Measurements from ENCODE around the gene AQR. TPM values are rescaled to one million over a fixed set of nuclear protein-coding genes. Genes with fewer than 3 reads are reported as not detected.

Gene AQR
- total and polyA plus RNA-seq, 2 of the 4 experiments (the other 2 are of a cell fraction): 17.9 to 29.6 TPM

DNA sequence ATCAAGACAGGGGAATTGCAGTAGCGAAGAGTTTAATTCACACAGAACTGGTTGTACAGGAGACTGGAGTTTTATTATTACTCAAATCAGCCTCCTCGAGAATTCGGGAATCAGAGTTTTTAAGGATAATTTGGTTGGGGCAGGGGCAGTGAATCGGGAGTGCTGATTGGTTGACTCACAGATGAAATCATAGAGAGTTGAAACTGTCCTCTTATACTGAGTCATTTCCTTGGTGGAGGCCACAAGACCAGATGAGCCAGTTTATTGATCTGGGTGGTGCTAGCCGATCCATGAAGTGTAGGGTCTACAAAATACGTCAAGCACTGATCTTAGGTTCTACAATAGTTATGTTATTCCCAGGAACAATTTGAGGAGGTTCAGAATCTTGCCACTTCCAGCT is 23.9 kb upstream of the AQR start:
- H2BK5ac ChIP-seq (ENCODE audit: low read depth, low read length, poor library complexity, severe bottlenecking): no peak overlapping the region
- H3K9ac ChIP-seq (ENCODE audit: low read depth, low read length): no peak overlapping the region
- H3K56ac ChIP-seq (ENCODE audit: extremely low read depth, insufficient read depth, low read length): no peak overlapping the region
- ATAC-seq (ENCODE audit: low read depth): no peak
- intact Hi-C loops (cut with micrococcal nuclease): no loop called here
- H4K5ac ChIP-seq (ENCODE audit: low read depth, low read length): no peak overlapping the region
- no peaks in the 10 kb centered on the region for H4K20me1 ChIP-seq (ENCODE audit: insufficient read depth, low read length)
- H3K23ac ChIP-seq (ENCODE audit: low read depth, low read length): no peak overlapping the region
- ChIA-PET CTCF (interaction anchor here (0.5 to 1.5 kb wide), 2 partner anchors 17 to 25 kb away, joined by 3 to 4 read pairs; no protein-coding TSS in a partner anchor), POLR2A (ENCODE audit: unreplicated experiment) (no interaction called here)
- BruUV-seq (replicated peaks): no TSS peak
- no peak overlapping the region for H3K4ac ChIP-seq (ENCODE audit: low read depth, low read length)
- H2AK9ac ChIP-seq (replicated peaks; ENCODE audit: low read depth, low read length, poor library complexity): no peak overlapping the region
- H2BK120ac ChIP-seq (ENCODE audit: low read depth, low read length): no peak overlapping the region
- no peak overlapping the region for H2BK15ac ChIP-seq (ENCODE audit: low read depth, low read length)
- H3K9me3 ChIP-seq (ENCODE audit: control insufficient read depth, insufficient read depth, low read length): no peaks in the 10 kb centered on the region
- no peaks in the 10 kb centered on the region for H3K9me1 ChIP-seq (ENCODE audit: insufficient read depth, low read length)
- in situ Hi-C loops (cut with MboI; ENCODE audit: low sequenced_read_pairs): no loop called here
- H4K8ac ChIP-seq (ENCODE audit: low read depth in 2 of 2, low read length in 2 of 2): no peak overlapping the region
- no peaks in the 10 kb centered on the region for H3K4me1 ChIP-seq (ENCODE audit: control insufficient read depth, insufficient read depth, low read length)
- 100% methylated on average over 1 of the region's 6 CpGs; no CpG with 5 or more reads in 1 of the 2 experiments for WGBS, 2 experiments (ENCODE audit: extremely low coverage in 2 of 2, insufficient read length in 1 of 2)
- H2AK5ac ChIP-seq (ENCODE audit: low read depth, low read length): no peak overlapping the region
- H3K4me2 ChIP-seq (ENCODE audit: low read depth, low read length): no peak overlapping the region
- no peaks in the 10 kb centered on the region for H3K36me3 ChIP-seq (ENCODE audit: control insufficient read depth, insufficient read depth, low read length)
- H3K27ac ChIP-seq (ENCODE audit: insufficient read depth, low read length): no peak overlapping the region
- no peak for TF ChIP-seq MAZ (IDR thresholded peaks at IDR 0.05; ENCODE audit: borderline replicate concordance, low read depth, low read length)
- TF ChIP-seq POLR2A (IDR thresholded peaks at IDR 0.05; ENCODE audit: low read depth, low read length): no peak
- no peak overlapping the region for H3K4me3 ChIP-seq (ENCODE audit: insufficient read depth, low read depth, low read length)
- H3K79me1 ChIP-seq (ENCODE audit: low read depth in 1 of 2, low read length in 2 of 2): no peaks in the 10 kb centered on the region
- DNase-seq: no peak
- no peak overlapping the region for H3K14ac ChIP-seq (replicated peaks; ENCODE audit: low read depth, low read length)
- H2AFZ ChIP-seq (replicated peaks; ENCODE audit: low read length, poor library complexity): no peak overlapping the region
- dilution Hi-C loops (cut with HindIII; ENCODE audit: low sequenced_read_pairs, unreplicated experiment): no loop called here
- H3K27me3 ChIP-seq (ENCODE audit: control insufficient read depth, insufficient read depth, low read length): no peaks in the 10 kb centered on the region; the same call in none of the 2 replicates
- no peak overlapping the region for H2BK20ac ChIP-seq (ENCODE audit: low read depth, low read length)
- H3K18ac ChIP-seq (ENCODE audit: low read depth, low read length): no peak overlapping the region
- no peak overlapping the region for H4K91ac ChIP-seq (ENCODE audit: insufficient read depth, low read depth, low read length)

All from IMR-90 (cell line).